Spleen (tissue), 11 donors: ENCODE results near the gene G6PD. TPM values are rescaled to one million over a fixed set of nuclear protein-coding genes. Genes with fewer than 3 reads are reported as not detected.

Experiments used
- DNase-seq: peaks from one replicate; pipeline ENCODE4 v3.0.0-alpha.2; 2020
- H3K27ac ChIP-seq, 8 donors: fragments of 200-600 bp; sonication (generic) in 7 of 8; 1 replicate in 4 of 8; 2 replicates in 4 of 8; pipeline versions ENCODE4 v1.5.0 to v1.8.0; 2016 to 2021; ENCODE audit warnings: inconsistent platforms in 4 of 8, mild to moderate bottlenecking in 4 of 8, moderate library complexity in 1 of 8
- H3K27me3 ChIP-seq, 7 donors: fragments of 200-600 bp; sonication (generic) in 6 of 7; replicated peaks in 1 of 7; 1 replicate in 4 of 7; 2 replicates in 3 of 7; pipeline versions ENCODE4 v1.5.0 to v1.8.0; 2016 to 2021; ENCODE audit warnings: inconsistent platforms in 3 of 7, mild to moderate bottlenecking in 1 of 7
- H3K36me3 ChIP-seq, 6 donors: fragments of 200-600 bp; sonication (generic) in 5 of 6; 1 replicate in 4 of 6; 2 replicates in 2 of 6; pipeline versions ENCODE4 v1.5.0 to v1.8.0; 2016 to 2021; ENCODE audit warnings: inconsistent platforms in 2 of 6
- H3K4me1 ChIP-seq, 6 donors: fragments of 200-600 bp; sonication (generic) in 5 of 6; 1 replicate in 3 of 6; 2 replicates in 3 of 6; pipeline versions ENCODE4 v1.5.0 to v1.8.0; 2016 to 2021; ENCODE audit warnings: inconsistent platforms in 3 of 6
- H3K4me3 ChIP-seq, 8 donors: fragments of 200-600 bp; sonication (generic) in 7 of 8; 1 replicate in 4 of 8; 2 replicates in 4 of 8; pipeline versions ENCODE4 v1.5.0 to v1.8.0; 2016 to 2021; ENCODE audit warnings: inconsistent platforms in 4 of 8, mild to moderate bottlenecking in 4 of 8, moderate library complexity in 2 of 8
- H3K9me3 ChIP-seq, 8 donors: fragments of 200-600 bp; sonication (generic) in 7 of 8; 1 replicate in 4 of 8; 2 replicates in 4 of 8; pipeline versions ENCODE4 v1.5.0 to v1.8.0; 2016 to 2021; ENCODE audit warnings: inconsistent platforms in 4 of 8
- CTCF ChIP-seq, 11 experiments: fragments of 200-600 bp in 7 of 11; fragments of 450-650 bp in 4 of 11; sonication (generic) in 4 of 11; IDR thresholded peaks in 8 of 11; conservative IDR thresholded peaks in 3 of 11; 1 replicate in 7 of 11; 2 replicates in 4 of 11; pipeline versions ENCODE4 v1.4.0 to v1.8.0; 2016 to 2021; ENCODE audit warnings: antibody characterized with exemption in 11 of 11, inconsistent platforms in 4 of 11, mild to moderate bottlenecking in 1 of 11
- POLR2A ChIP-seq, 3 donors: fragments of 450-650 bp; IDR thresholded peaks; one replicate each; pipeline ENCODE4 v1.5.1; 2017; ENCODE audit warnings: antibody characterized with exemption in 3 of 3, mild to moderate bottlenecking in 1 of 3
- POLR2AphosphoS5 ChIP-seq, 3 donors: sonication (generic); formaldehyde crosslinking; IDR thresholded peaks; one replicate each; pipeline ENCODE4 v1.5.1; 2017; ENCODE audit warnings: antibody characterized with exemption in 3 of 3
- WGBS, 5 donors: extraction: QIAGEN DNeasy Blood & Tissue Kit in 3 of 5; methylation state at CpG; one replicate each; pipeline versions ENCODE4 v1.1.5 to v1.1.7; 2013 to 2018; 5-methylcytosine and 5-hydroxymethylcytosine counted together
- intact Hi-C: fragments of 100-400 bp; cut with DNase I; formaldehyde crosslinking; loops from one replicate; pipeline ENCODE4 v1.15.0; 2023; ENCODE audit warnings: low total_unique reads
- polyA plus RNA-seq, 3 donors: library from polyadenylated mRNA; stranded (reverse); fragments of 200-250 nt; gene quantifications; one replicate each; pipeline ENCODE4 v1.2.1, GENCODE V29; 2013
- total RNA-seq, 7 donors: library from RNA; depleted of rRNA in 3 of 7; stranded (reverse); fragments of >200 nt in 3 of 7; fragmentation: NEBNext Ultra II Directional in 4 of 7; extraction: Animal tissue kit (Norgen Biotek cat#: 25700) in 4 of 7; gene quantifications; one replicate each; pipeline versions ENCODE4 v1.1.0 to v1.2.1, GENCODE V29; 2016 to 2021
- donor health status: healthy with polysubstance abuse.
- donor health status: DM: no; HTN: no; CAD: no; lungs with moderate emphysema.
- donor health status: DM: no; HTN: no; CAD: no.
- donor health status: Bipolar disorder and iron deficiency.
- donor health status: healthy.
- donor health status: DM: no; HTN: no; CAD: no.
- donor health status: DM: yes; HTN: yes; CAD: no.

G6PD gene
- total and polyA plus RNA-seq, 10 donors: 15.5 to 93.1 (median 62.2) TPM

- intact Hi-C loops: no loop called here
- no peaks in the 10 kb centered on the region for H3K9me3 ChIP-seq
- peaks cover 0 to 35% (median 0%) of the 10 kb centered on the region in 6 donors for H3K36me3 ChIP-seq
- DNase-seq: peak; percentile 77
- TF ChIP-seq CTCF (IDR thresholded peaks at IDR 0.05 in 8 of 11, conservative IDR thresholded peaks at IDR 0.05 in 3 of 11): no peak
- TF ChIP-seq POLR2A (IDR thresholded peaks at IDR 0.05): no peak
- TF ChIP-seq POLR2AphosphoS5 (IDR thresholded peaks at IDR 0.05): no peak
- peak overlapping the region in 1 of 8 donors; percentile 96 for H3K27ac ChIP-seq
- H3K4me3 ChIP-seq: no peak overlapping the region
- peaks cover 0 to 64% (median 39%) of the 10 kb centered on the region in 6 donors for H3K4me1 ChIP-seq
- 88 to 95% (median 91%) methylated on average over 14 to 20 of the region's 20 CpGs; no CpG with 5 or more reads in 1 of the 5 donors for WGBS, 5 donors
- no peaks in the 10 kb centered on the region for H3K27me3 ChIP-seq
Observed at GRCh38 chrX:154488336-154489075, 58.1 kb downstream of the G6PD start.

- no peak overlapping the region for H3K4me3 ChIP-seq
Observed at GRCh38 chrX:154487518-154488290, 58.9 kb downstream of the G6PD start.

GRCh38 chrX:154486396-154487207 lies 60.0 kb downstream of the G6PD start, which contains the start of gene UBL4A:
TSS of gene UBL4A (minus strand) at chrX:154486615. CDS start at chrX:154486584, 31 bp downstream.
- Histone ChIP-seq H3K4me3 (peak within 1 kb of the TSS; percentile 62 to 91 (median 72)), H3K36me3 (peaks cover 0 to 36% (median 0%) of the 10 kb centered on the region in 6 donors), H3K27ac (peak within 1 kb of the TSS; percentile 65 to 92 (median 86)), H3K9me3 (no peaks in the 10 kb centered on the region), H3K27me3 (no peaks in the 10 kb centered on the region), H3K4me1 (peaks cover 0 to 63% (median 39%) of the 10 kb centered on the region in 6 donors)
- TF ChIP-seq POLR2AphosphoS5 (IDR thresholded peaks at IDR 0.05) (peak; percentile 47 to 64 (median 51)), POLR2A (IDR thresholded peaks at IDR 0.05) (no peak)
- DNase-seq: peak; percentile 88
- whole genome bisulfite sequencing, 5 donors: 1 to 54% (median 5%) methylated on average over 3 to 95 of the region's 95 CpGs
- intact Hi-C loops: no loop called here

More at GRCh38 chrX:154487518-154488290, 58.9 kb downstream of the G6PD start:
- no peak for TF ChIP-seq POLR2A (IDR thresholded peaks at IDR 0.05)
- TF ChIP-seq CTCF (IDR thresholded peaks at IDR 0.05 in 8 of 11, conservative IDR thresholded peaks at IDR 0.05 in 3 of 11): no peak
- no peak for TF ChIP-seq POLR2AphosphoS5 (IDR thresholded peaks at IDR 0.05)
- DNase-seq: peak; percentile 79
- 85 to 100% (median 93%) methylated on average over 3 to 28 of the region's 28 CpGs for WGBS, 5 donors
- Histone ChIP-seq H3K9me3 (no peaks in the 10 kb centered on the region), H3K36me3 (peaks cover 0 to 36% (median 0%) of the 10 kb centered on the region in 6 donors), H3K27me3 (no peaks in the 10 kb centered on the region), H3K4me1 (peaks cover 0 to 64% (median 39%) of the 10 kb centered on the region in 6 donors), H3K27ac (peak overlapping the region in 3 of 8 donors; percentile 87 to 90 (median 88))
- intact Hi-C loops: no loop called here

- H3K27me3 ChIP-seq: no peaks in the 10 kb centered on the region
- TF ChIP-seq POLR2AphosphoS5 (IDR thresholded peaks at IDR 0.05): peak in 2 of 3 donors; percentile 18 to 56
- TF ChIP-seq POLR2A (IDR thresholded peaks at IDR 0.05): no peak
- no peak for TF ChIP-seq CTCF (IDR thresholded peaks at IDR 0.05 in 8 of 11, conservative IDR thresholded peaks at IDR 0.05 in 3 of 11)
- H3K9me3 ChIP-seq: no peaks in the 10 kb centered on the region
- DNase-seq: peak; percentile 87
- peaks cover 0 to 36% (median 0%) of the 10 kb centered on the region in 6 donors for H3K36me3 ChIP-seq
- peak overlapping the region; percentile 63 to 92 (median 86) for H3K27ac ChIP-seq
- peaks cover 0 to 57% (median 39%) of the 10 kb centered on the region in 6 donors for H3K4me1 ChIP-seq
- H3K4me3 ChIP-seq: peak overlapping the region; percentile 62 to 91 (median 72)
- WGBS, 5 donors: 0 to 57% (median 18%) methylated on average over 2 to 35 of the region's 35 CpGs; no CpG with 5 or more reads in 1 of the 5 donors
- intact Hi-C loops: no loop called here
Observed at GRCh38 chrX:154486052-154486395, 60.6 kb downstream of the G6PD start.
